Hypothalamus (tissue), 51 donors: ENCODE results near the gene ASCL2.
"Not testable (repeated sequence)": the region's sequence is repeated elsewhere in the genome, so short reads cannot be mapped to it uniquely, and the experiment has no call there.

Experiments
- DNase-seq, 51 donors: peaks; one replicate each; lab custom pipeline; 2025; lab: John Stamatoyannopoulos, UW

ASCL2 gene

DNA sequence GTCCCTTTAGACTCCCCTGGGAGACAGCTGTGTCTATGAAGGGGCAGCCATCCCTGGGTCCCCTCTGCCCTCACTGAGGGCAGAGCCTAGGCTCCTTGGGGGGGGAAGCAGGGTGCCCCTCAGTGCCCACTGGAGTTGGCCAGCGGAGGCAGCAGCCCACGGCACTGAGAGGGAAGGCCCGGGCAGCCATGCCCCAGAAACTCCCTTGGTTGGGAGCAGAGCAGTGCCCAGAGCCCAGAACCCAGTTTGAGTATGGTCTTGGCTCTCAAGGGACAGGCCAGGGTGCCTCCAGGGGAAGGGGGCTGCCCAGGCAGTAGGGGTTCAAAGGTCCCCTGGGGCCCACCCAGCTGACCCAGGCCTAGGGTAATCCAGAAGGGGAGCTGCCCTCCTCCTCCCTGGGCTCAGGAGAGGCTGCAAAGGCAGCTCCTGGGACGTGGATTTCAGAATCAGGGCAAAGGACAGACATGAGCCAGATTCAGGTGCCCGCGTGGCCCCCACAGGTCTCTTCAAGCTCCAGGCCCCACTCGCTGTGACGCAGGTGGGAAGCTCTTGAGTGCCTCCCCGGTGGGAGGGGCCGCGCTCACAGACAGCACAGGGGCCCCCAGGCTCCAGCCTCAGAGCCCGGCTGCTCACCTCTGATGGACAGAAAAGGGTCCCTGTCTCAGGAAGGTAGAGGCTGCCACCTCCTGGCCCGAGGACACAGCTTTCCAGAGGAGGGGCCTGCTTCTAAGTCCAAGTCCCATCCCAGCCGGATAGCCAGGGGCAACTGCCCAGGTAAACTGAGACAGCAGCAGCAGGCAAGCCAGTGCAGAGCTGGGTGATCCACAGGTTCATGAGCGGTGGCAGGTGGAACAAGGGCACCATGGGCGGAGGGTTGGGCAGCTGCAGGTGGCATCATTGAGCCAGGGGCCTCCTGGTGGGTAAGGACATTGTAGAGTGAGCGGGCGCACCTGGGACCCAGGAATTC is 28.7 kb upstream of the ASCL2 start:
- no peak for DNase-seq

GRCh38 chr11:2298131-2298794 is 27.9 kb upstream of the ASCL2 start:
- DNase-seq = no peak

GRCh38 chr11:2297623-2298030 is 27.2 kb upstream of the ASCL2 start:
- no peak for DNase-seq

- DNase-seq = no peak
Measured at GRCh38 chr11:2296913-2297622, 26.7 kb upstream of the ASCL2 start.

GRCh38 chr11:2295971-2296912 is 25.9 kb upstream of the ASCL2 start:
- DNase-seq = no peak

DNA sequence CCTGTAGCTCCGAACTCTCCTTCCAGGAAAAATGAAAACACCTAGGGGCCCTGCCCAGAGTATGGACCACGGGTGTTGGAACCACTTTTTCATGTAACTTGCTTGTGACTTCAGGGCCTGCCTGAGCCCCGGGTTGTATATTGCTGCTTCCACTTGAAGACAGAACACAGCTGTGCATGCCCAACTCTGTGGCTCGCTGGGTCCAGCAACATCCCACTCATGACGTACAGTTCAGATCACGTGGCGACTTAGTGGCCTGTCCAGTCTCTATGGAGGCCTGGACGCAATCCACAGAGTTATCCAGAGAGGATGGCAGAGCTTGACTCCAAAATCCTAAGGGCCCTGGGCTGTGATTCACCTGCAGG is 24.5 kb upstream of the ASCL2 start:
- DNase-seq = no peak

DNA sequence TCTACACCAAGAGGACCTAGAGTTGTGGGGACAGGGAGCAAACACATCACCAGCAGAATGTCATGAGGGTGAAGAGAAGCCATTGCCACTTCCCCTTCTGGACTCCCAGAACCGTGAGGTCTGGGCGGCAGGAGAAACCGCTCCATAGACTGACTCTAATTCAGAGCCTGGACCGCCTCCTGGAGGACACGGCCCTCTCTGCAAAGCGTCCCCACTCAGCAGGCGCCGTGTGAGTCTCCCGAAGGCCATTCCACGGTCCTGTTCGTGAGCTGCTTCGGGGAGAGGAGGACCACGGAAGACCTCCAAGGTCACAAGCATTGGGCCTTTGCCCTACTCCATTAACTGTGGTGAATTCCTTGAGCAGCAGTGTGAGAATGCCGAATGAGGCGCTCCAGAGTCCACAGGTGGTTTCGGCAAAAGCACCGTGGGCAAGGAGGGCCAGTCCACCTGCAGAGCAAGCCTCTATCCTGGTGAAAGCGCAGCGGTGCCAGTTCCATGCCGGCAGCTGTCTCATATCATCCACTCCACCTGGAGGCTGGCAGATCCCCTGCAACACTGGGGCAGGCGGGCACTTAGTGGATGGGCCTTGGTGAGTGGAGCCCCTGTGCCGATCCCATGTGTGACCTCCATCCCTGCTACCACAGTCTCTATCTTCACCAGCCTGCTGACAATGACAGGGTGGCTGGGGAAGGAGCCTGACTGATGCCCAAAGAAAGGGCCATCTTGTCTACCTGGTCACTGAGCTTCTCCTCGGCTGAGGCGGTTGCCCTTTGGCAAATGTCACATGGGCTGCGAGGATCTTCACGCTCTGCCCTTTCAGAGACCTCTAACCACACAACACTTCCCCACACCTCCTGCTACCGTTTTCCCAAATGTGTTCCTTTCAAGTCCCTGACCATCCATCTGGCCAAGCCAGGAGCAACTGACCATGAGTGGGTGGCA is 23.9 kb upstream of the ASCL2 start:
- no peak for DNase-seq

DNA sequence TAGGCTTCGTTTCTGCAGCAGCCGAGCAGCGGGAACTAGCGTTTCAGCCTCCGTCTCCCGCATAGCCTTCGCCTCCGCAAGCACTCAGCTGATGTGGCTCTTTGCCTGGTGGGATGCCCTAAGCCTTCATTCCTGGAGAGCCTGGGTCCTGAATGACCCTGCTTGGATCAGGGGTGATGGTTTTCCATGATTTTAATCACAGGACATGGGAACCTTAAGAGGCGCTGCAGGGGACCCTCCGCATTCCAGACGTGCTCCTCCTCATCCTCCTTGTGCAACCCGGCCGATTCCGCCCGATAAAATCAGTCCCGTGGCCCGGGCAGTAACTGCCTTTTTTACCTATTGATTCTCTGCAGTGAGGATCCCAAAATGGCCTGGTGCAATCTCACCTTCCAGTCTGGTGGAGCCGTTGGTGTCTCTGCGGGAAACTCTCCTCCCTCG is 23.2 kb upstream of the ASCL2 start:
- no peak for DNase-seq

GRCh38 chr11:2290351-2290841 is 20.0 kb upstream of the ASCL2 start:
- DNase-seq = no peak

DNA sequence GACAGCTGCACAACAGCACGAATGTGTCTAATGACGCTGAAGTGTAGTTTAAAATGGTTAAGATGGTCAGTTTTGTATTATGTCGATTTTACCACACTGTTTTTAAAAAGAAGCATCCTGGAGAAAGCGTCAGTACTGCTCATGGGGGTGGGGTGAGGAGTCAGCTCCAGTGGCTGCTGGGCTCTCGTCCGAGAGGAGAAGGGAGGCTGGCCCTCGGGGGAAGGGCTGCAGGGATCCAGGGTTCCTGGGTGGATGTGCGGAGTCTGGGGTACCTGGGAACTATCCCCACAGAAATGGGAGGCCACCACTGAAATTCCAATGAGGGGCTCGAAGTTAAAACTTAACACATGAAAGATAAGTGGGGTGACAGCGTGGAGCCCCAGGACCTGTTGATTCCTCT is 19.5 kb upstream of the ASCL2 start:
- DNase-seq = no peak

- no peak for DNase-seq
Measured at GRCh38 chr11:2289350-2289749, 19.0 kb upstream of the ASCL2 start.

GRCh38 chr11:2287091-2287490 is 16.7 kb upstream of the ASCL2 start:
- no peak for DNase-seq

- DNase-seq = not testable (repeated sequence)
Measured at GRCh38 chr11:2286350-2286749, 16.0 kb upstream of the ASCL2 start.

- DNase-seq = no peak
Measured at GRCh38 chr11:2280208-2280607, 9.8 kb upstream of the ASCL2 start.

DNA sequence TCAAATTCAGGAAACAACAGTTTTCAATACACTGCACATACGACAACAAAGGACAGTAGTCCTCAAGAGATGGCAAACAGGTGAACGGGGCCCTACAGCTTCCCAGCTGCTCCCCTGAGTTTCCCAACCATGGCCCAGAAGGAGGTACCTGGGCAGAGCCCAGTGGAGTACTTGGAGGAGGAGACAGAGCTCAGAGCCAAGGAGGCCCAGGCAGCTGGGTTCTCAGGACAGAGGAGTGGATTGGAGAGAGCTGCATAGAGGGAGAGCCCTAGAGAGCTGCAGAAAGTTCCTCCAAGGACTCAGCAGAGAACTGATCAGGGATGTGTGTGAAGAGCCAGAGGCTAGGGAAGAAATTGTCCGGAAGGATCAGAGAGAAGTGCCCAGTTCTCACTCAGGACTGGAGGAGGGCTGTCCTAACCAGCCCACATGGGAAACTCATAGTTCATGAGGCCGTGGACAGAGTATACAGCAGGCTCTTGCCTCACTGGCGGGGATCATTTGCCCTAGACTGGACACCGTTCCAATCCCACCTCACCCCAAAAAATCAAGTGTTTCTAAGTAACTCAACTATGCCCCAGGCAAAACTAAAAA is 7.6 kb upstream of the ASCL2 start:
- no peak for DNase-seq

DNA sequence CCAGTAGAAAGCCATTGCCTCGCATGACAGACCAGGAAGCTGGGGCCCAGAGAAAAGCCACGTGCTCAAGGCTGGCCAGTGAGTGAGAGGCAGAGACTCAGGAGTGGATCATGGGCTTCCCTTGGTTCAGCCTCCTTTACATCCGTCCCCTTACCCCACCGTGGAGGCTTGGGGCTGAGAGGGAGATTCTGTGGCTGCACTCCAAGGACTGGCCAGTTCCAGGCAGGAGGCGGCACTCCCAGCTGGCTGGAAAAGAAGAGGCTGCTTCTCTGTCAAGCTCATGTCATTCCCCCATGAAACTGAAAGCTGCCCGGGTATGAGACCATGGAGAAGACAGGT is 6.6 kb upstream of the ASCL2 start:
- no peak for DNase-seq

- DNase-seq = no peak
Measured at GRCh38 chr11:2276280-2277007, 6.1 kb upstream of the ASCL2 start.
